ENCODE measurements around the gene SERPINA4. TPM values are rescaled to one million over a fixed set of nuclear protein-coding genes. Genes with fewer than 3 reads are reported as not detected.

The SERPINA4 gene
- total RNA-seq, 1 experiment from 2014 or later = not detected

DNA sequence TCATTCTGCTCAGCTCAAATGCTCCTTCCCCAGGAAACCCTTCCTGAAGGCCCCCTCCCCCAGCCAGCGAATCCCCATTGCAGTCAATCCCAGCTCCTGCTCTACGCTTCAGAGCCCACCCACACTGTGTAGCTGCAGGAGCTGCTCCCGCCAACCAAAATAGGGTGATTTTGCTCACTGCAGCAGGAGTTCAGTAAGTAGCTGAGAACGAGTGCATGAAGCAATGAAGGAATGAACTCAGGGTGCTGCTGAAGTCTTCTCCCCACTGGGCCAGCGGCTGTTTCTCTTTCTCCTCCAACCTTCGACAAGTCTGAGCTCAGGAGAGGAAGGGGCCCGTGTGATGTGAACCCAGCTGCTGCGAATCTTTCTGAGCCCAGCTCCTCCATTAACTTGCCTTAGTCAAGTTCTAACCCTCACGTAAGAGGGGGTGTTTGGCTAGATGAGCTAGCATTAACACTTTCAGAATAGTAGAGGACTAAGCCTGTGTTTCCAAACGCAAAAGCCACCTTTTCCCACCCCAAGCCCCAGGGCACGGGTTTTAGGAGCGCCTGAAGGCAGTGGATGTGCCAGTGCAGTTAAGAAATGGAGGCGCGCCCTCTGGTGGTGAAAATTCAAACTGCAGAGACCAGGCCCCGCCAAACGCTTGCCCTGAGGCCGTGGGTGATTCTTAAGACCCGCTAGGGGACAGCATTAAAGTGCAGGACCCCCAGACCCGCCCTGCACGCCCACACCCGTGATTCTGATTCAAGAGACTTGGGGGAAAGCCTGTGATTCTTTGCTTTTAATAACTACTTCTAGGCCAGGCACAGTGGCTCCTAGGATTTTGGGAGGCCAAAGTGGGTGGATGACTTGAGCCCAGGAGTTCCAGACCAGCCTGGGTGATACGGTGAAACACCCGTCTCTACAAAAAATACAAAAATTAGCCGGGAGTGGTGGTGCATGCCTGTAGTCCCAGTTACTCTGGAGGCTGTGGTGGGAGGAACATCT lies 11.9 kb upstream of the SERPINA4 start:
- H2AK5ac ChIP-seq (ENCODE audit: insufficient read length, low read length) = no peak overlapping the region
- peaks cover 0 to under 1% (median 0%) of the 10 kb centered on the region in 3 experiments; a peak in 1 of 7 replicates for H3K36me3 Mint-ChIP-seq (ENCODE audit: insufficient read depth in 1 of 3, low read depth in 3 of 3)
- TF ChIP-seq, protein P1, sequence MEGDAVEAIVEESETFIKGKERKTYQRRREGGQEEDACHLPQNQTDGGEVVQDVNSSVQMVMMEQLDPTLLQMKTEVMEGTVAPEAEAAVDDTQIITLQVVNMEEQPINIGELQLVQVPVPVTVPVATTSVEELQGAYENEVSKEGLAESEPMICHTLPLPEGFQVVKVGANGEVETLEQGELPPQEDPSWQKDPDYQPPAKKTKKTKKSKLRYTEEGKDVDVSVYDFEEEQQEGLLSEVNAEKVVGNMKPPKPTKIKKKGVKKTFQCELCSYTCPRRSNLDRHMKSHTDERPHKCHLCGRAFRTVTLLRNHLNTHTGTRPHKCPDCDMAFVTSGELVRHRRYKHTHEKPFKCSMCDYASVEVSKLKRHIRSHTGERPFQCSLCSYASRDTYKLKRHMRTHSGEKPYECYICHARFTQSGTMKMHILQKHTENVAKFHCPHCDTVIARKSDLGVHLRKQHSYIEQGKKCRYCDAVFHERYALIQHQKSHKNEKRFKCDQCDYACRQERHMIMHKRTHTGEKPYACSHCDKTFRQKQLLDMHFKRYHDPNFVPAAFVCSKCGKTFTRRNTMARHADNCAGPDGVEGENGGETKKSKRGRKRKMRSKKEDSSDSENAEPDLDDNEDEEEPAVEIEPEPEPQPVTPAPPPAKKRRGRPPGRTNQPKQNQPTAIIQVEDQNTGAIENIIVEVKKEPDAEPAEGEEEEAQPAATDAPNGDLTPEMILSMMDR (conservative IDR thresholded peaks at IDR 0.05) = peak; percentile 97
- H3K9ac ChIP-seq (ENCODE audit: extremely low read depth, insufficient read length, low read length) = no peak overlapping the region
- H3K4me3 Mint-ChIP-seq = no peak overlapping the region
- peaks cover 17% of the 10 kb centered on the region in 2 experiments for H3K4me1 Mint-ChIP-seq
- H4K5ac ChIP-seq (ENCODE audit: insufficient read length, low read depth, low read length) = no peak overlapping the region
- no peak overlapping the region for H3K18ac ChIP-seq (ENCODE audit: insufficient read length, low read depth, low read length)
- no peaks in the 10 kb centered on the region for H3K9me3 ChIP-seq (ENCODE audit: control insufficient read depth, low read depth, low read length)
- H3K23me2 ChIP-seq (ENCODE audit: insufficient read length, low read depth, low read length, poor library complexity, severe bottlenecking) = no peaks in the 10 kb centered on the region
- H3K4ac ChIP-seq (ENCODE audit: low read depth, low read length) = no peak overlapping the region
- no peak overlapping the region for H4K91ac ChIP-seq (ENCODE audit: insufficient read length, low read depth, low read length)
- H3K14ac ChIP-seq (ENCODE audit: insufficient read depth, low read length) = no peak overlapping the region
- H2BK5ac ChIP-seq (ENCODE audit: insufficient read length, low read length) = no peak overlapping the region
- no peak overlapping the region for H3K4me2 ChIP-seq (ENCODE audit: insufficient read depth, insufficient read length, low read length)
- H3K79me2 ChIP-seq (ENCODE audit: insufficient read depth, low read length) = no peaks in the 10 kb centered on the region
- no peak overlapping the region for H2BK12ac ChIP-seq (ENCODE audit: insufficient read length, low read depth, low read length)
- H2BK20ac ChIP-seq (ENCODE audit: low read depth, low read length, poor library complexity, severe bottlenecking) = no peak overlapping the region
- H3K4me1 ChIP-seq (ENCODE audit: insufficient read depth, low read length) = peaks cover 1% of the 10 kb centered on the region; the same call in 1 of the 2 replicates
- H2BK15ac ChIP-seq (ENCODE audit: low read depth, low read length) = no peak overlapping the region
- peaks cover 5 to 7% of the 10 kb centered on the region in 2 experiments for H3K9me3 Mint-ChIP-seq
- no CpG with 5 or more reads among the region's 24 CpGs for WGBS (ENCODE audit: extremely low coverage, insufficient read length, low lambda C conversion rate)
- H3K27me3 ChIP-seq (ENCODE audit: insufficient read depth, low read length) = no peaks in the 10 kb centered on the region
- H3K27me3 Mint-ChIP-seq (ENCODE audit: low read depth) = peaks cover 27% of the 10 kb centered on the region
- H3K27ac ChIP-seq (ENCODE audit: insufficient read length, low read depth, low read length) = no peak overlapping the region
- H3K79me1 ChIP-seq (ENCODE audit: insufficient read depth, low read depth, low read length, poor library complexity, severe bottlenecking) = no peaks in the 10 kb centered on the region
- H2BK120ac ChIP-seq (ENCODE audit: low read depth, low read length, poor library complexity, severe bottlenecking) = no peak overlapping the region
- peak; percentile 87 for DNase-seq
- no peak overlapping the region for H3K23ac ChIP-seq (ENCODE audit: insufficient read length, low read depth, low read length)
- no peak overlapping the region for H3K27ac Mint-ChIP-seq
- H3T11ph ChIP-seq (ENCODE audit: low read length) = no peak overlapping the region
- no peak overlapping the region for H2AFZ ChIP-seq (ENCODE audit: low read length)
- no peaks in the 10 kb centered on the region for H4K20me1 ChIP-seq (ENCODE audit: control insufficient read depth, insufficient read depth, insufficient read length)
- H3K56ac ChIP-seq (ENCODE audit: insufficient read length, low read depth, low read length) = no peak overlapping the region
- H4K8ac ChIP-seq (replicated peaks; ENCODE audit: insufficient read length, low read depth, low read length) = no peak overlapping the region

All from H9 (cell line).